Caco-2 (cell line): ENCODE data around the gene EBF3. TPM values are rescaled to one million over a fixed set of nuclear protein-coding genes. Genes with fewer than 3 reads are reported as not detected.

ENCODE experiments used
- BruUV-seq: library from RNA; stranded (reverse); fragments of 400-500 nt; replicated peaks from 2 replicates; lab custom pipeline; 2021; lab: Mats Ljungman, UMichigan
- CTCF ChIA-PET: fragments of 300-600 bp; sonication (Branson Sonifier 250); formaldehyde crosslinking; loops from one replicate; lab custom pipeline; 2022; ENCODE audit warnings: antibody characterized with exemption; lab: Charles Lee
- POLR2A ChIA-PET: fragments of 300-600 bp; sonication (Branson Sonifier 250); formaldehyde crosslinking; loops from one replicate; lab custom pipeline; 2022; ENCODE audit warnings: antibody characterized with exemption; lab: Charles Lee
- DNase-seq, 2 experiments: peaks; one replicate each; pipeline versions ENCODE4 v3.0.0 to v3.0.0-alpha.2; 2020 to 2022
- H3K27me3 ChIP-seq: replicated peaks from 2 replicates; pipeline ENCODE4 v1.6.0; 2011; ENCODE audit warnings: low read length; ENCODE audit not compliant: control insufficient read depth, insufficient read depth
- H3K36me3 ChIP-seq: 2 replicates; pipeline ENCODE4 v1.5.1; 2011; ENCODE audit warnings: low read length; ENCODE audit not compliant: control insufficient read depth, insufficient read depth
- H3K4me1 ChIP-seq: fragments of 250-450 bp; sonication (Bioruptor Pico); 2 replicates; pipeline ENCODE4 v1.5.1; 2020; ENCODE audit warnings: mild to moderate bottlenecking
- H3K4me3 ChIP-seq: 2 replicates; pipeline ENCODE4 v1.5.1; 2011; ENCODE audit warnings: low read depth, mild to moderate bottlenecking, control low read depth, low read length
- H3K9me3 ChIP-seq: fragments of 250-450 bp; sonication (Bioruptor Pico); 2 replicates; pipeline ENCODE4 v1.5.1; 2020; ENCODE audit warnings: mild to moderate bottlenecking, moderate library complexity
- H3K27ac Mint-ChIP-seq: one replicate; pipeline ENCODE4 v1.8.0; 2022; ENCODE audit warnings: mixed read lengths; ENCODE audit not compliant: unreplicated experiment
- H3K27me3 Mint-ChIP-seq: one replicate; pipeline ENCODE4 v1.8.0; 2022; ENCODE audit warnings: mixed read lengths; ENCODE audit not compliant: insufficient read depth, unreplicated experiment
- H3K36me3 Mint-ChIP-seq: one replicate; pipeline ENCODE4 v1.8.0; 2022; ENCODE audit warnings: mild to moderate bottlenecking, mixed read lengths; ENCODE audit not compliant: insufficient read depth, unreplicated experiment
- H3K4me1 Mint-ChIP-seq: one replicate; pipeline ENCODE4 v1.8.0; 2022; ENCODE audit warnings: low read depth, mixed read lengths; ENCODE audit not compliant: unreplicated experiment
- H3K4me3 Mint-ChIP-seq: one replicate; pipeline ENCODE4 v1.8.0; 2022; ENCODE audit warnings: mild to moderate bottlenecking, moderate library complexity, mixed read lengths; ENCODE audit not compliant: unreplicated experiment
- H3K9me3 Mint-ChIP-seq: one replicate; pipeline ENCODE4 v1.8.0; 2022; ENCODE audit warnings: mixed read lengths; ENCODE audit not compliant: unreplicated experiment
- CTCF ChIP-seq, 2 experiments: fragments of 200-600 bp in 1 of 2; IDR thresholded peaks; 1 replicate in 1 of 2; 2 replicates in 1 of 2; pipeline versions ENCODE4 v1.5.1 to v1.8.0; 2011 to 2022; ENCODE audit warnings: antibody characterized with exemption in 1 of 2, control low read depth in 1 of 2, inconsistent platforms in 1 of 2, low read depth in 1 of 2, low read length in 1 of 2, mild to moderate bottlenecking in 1 of 2, moderate library complexity in 1 of 2; ENCODE audit not compliant: insufficient read depth in 1 of 2, severe bottlenecking in 1 of 2, unreplicated experiment in 1 of 2
- intact Hi-C: fragments of 100-400 bp; cut with micrococcal nuclease; formaldehyde crosslinking; loops from one replicate; pipeline ENCODE4 v1.10.0; 2022; ENCODE audit not compliant: unreplicated experiment
- total RNA-seq: library from RNA; stranded (reverse); gene quantifications from 2 replicates; pipeline ENCODE4 v1.2.3, GENCODE V29; 2022

EBF3 gene
- total RNA-seq, 1 experiment from 2014 or later, result 0.79 TPM

- no peaks in the 10 kb centered on the region for H3K4me1 Mint-ChIP-seq
Measured at GRCh38 chr10:129992356-129992755, 28.3 kb upstream of the EBF3 start.

GRCh38 chr10:129982825-129983224 is 18.8 kb upstream of the EBF3 start:
- Histone ChIP-seq H3K36me3 (no peaks in the 10 kb centered on the region), H3K4me3 (no peak overlapping the region), H3K27me3 (no peaks in the 10 kb centered on the region), H3K4me1 (no peaks in the 10 kb centered on the region), H3K9me3 (peaks cover 5% of the 10 kb centered on the region)
- Mint-ChIP-seq H3K4me3 (no peak overlapping the region), H3K9me3 (peaks cover 24% of the 10 kb centered on the region), H3K27me3 (peaks cover 10% of the 10 kb centered on the region), H3K27ac (no peak overlapping the region), H3K4me1 (no peaks in the 10 kb centered on the region), H3K36me3 (no peaks in the 10 kb centered on the region)
- intact Hi-C loops, result no loop called here
- ChIA-PET POLR2A (no interaction called here), CTCF (no interaction called here)
- no TSS peak for BruUV-seq
- TF ChIP-seq CTCF (IDR thresholded peaks at IDR 0.05; ENCODE audit: insufficient read depth in 1 of 2, low read depth in 1 of 2, low read length in 1 of 2, severe bottlenecking in 1 of 2, unreplicated experiment in 1 of 2), result no peak
- DNase-seq, result no peak

More at GRCh38 chr10:129992356-129992755, 28.3 kb upstream of the EBF3 start:
- Histone ChIP-seq H3K27me3 (no peaks in the 10 kb centered on the region; the same call in 1 of the 2 replicates), H3K4me3 (no peak overlapping the region), H3K36me3 (no peaks in the 10 kb centered on the region), H3K9me3 (no peaks in the 10 kb centered on the region), H3K4me1 (no peaks in the 10 kb centered on the region)
- no peaks in the 10 kb centered on the region for H3K36me3 Mint-ChIP-seq
- no peak for TF ChIP-seq CTCF (IDR thresholded peaks at IDR 0.05; ENCODE audit: insufficient read depth in 1 of 2, low read depth in 1 of 2, low read length in 1 of 2, severe bottlenecking in 1 of 2, unreplicated experiment in 1 of 2)
- intact Hi-C loops, result no loop called here
- H3K27me3 Mint-ChIP-seq, result peaks cover 29% of the 10 kb centered on the region
- DNase-seq, result no peak
- H3K9me3 Mint-ChIP-seq, result peaks cover 11% of the 10 kb centered on the region
- H3K4me3 Mint-ChIP-seq, result no peak overlapping the region
- POLR2A ChIA-PET, result no interaction called here
- no peak overlapping the region for H3K27ac Mint-ChIP-seq
- no TSS peak for BruUV-seq
- CTCF ChIA-PET, result no interaction called here

GRCh38 chr10:129978980-129979379 is 14.9 kb upstream of the EBF3 start:
- Histone ChIP-seq H3K4me3 (no peak overlapping the region), H3K27me3 (no peaks in the 10 kb centered on the region), H3K36me3 (no peaks in the 10 kb centered on the region), H3K9me3 (peaks cover 5% of the 10 kb centered on the region), H3K4me1 (no peaks in the 10 kb centered on the region)
- intact Hi-C loops, result no loop called here
- ChIA-PET CTCF (no interaction called here), POLR2A (no interaction called here)
- no TSS peak for BruUV-seq
- Mint-ChIP-seq H3K27me3 (peaks cover 21% of the 10 kb centered on the region), H3K4me1 (no peaks in the 10 kb centered on the region), H3K9me3 (peaks cover 18% of the 10 kb centered on the region), H3K4me3 (no peak overlapping the region), H3K27ac (no peak overlapping the region), H3K36me3 (no peaks in the 10 kb centered on the region)
- no peak for TF ChIP-seq CTCF (IDR thresholded peaks at IDR 0.05; ENCODE audit: insufficient read depth in 1 of 2, low read depth in 1 of 2, low read length in 1 of 2, severe bottlenecking in 1 of 2, unreplicated experiment in 1 of 2)
- no peak for DNase-seq
